Kidney epithelial cell (primary cell): ENCODE data around the gene DNAJB5. TPM values are rescaled to one million over a fixed set of nuclear protein-coding genes. Genes with fewer than 3 reads are reported as not detected.
"Not testable (repeated sequence)": the region's sequence is repeated elsewhere in the genome, so short reads cannot be mapped to it uniquely, and the experiment has no call there.

Source experiments
- DNase-seq: peaks from one replicate; pipeline ENCODE4 v3.0.0-alpha.2; 2010; ENCODE audit warnings: low read depth
- H3K27me3 ChIP-seq: 2 replicates; pipeline ENCODE4 v1.6.0; 2011; ENCODE audit warnings: low read length; ENCODE audit not compliant: control insufficient read depth, insufficient read depth
- H3K36me3 ChIP-seq: 2 replicates; pipeline ENCODE4 v1.5.1; 2011; ENCODE audit warnings: low read length; ENCODE audit not compliant: control insufficient read depth, insufficient read depth
- H3K4me3 ChIP-seq: 2 replicates; pipeline ENCODE4 v1.5.1; 2011; ENCODE audit warnings: low read depth, mild to moderate bottlenecking, control low read depth, low read length
- CTCF ChIP-seq: IDR thresholded peaks from 2 replicates; pipeline ENCODE4 v1.5.1; 2011; ENCODE audit warnings: mild to moderate bottlenecking, moderate library complexity, low read length, control low read depth, inconsistent platforms; ENCODE audit not compliant: insufficient read depth, poor library complexity, severe bottlenecking
- total RNA-seq: library from RNA; depleted of rRNA; stranded (reverse); fragments of >200 nt; gene quantifications from 2 replicates; pipeline ENCODE4 v1.2.3, GENCODE V29; 2015

The DNAJB5 gene
- total RNA-seq, result 24.8 and 25.5 TPM in 2 replicates

GRCh38 chr9:34989003-34989945, at the start of gene DNAJB5:
TSS of gene DNAJB5 (plus strand) at chr9:34989745. CDS start at chr9:34990631, 886 bp downstream.
- no peaks in the 10 kb centered on the region for H3K36me3 ChIP-seq
- no peaks in the 10 kb centered on the region for H3K27me3 ChIP-seq
- no peak for TF ChIP-seq CTCF
- peak within 1 kb of the TSS; percentile 81 for H3K4me3 ChIP-seq
- peak; percentile 99 for DNase-seq

- H3K36me3 ChIP-seq, H3K4me3 ChIP-seq, DNase-seq, H3K27me3 ChIP-seq: not testable (repeated sequence)
Measured at GRCh38 chr9:34939989-34940388, 49.6 kb upstream of the DNAJB5 start.

GRCh38 chr9:34948451-34948850, 41.1 kb upstream of the DNAJB5 start:
- no peak for TF ChIP-seq CTCF
- Histone ChIP-seq H3K27me3 (peaks cover 2% of the 10 kb centered on the region), H3K4me3 (no peak overlapping the region), H3K36me3 (no peaks in the 10 kb centered on the region)
- no peak for DNase-seq

- Histone ChIP-seq H3K4me3 (no peak overlapping the region), H3K27me3 (peaks cover 20% of the 10 kb centered on the region), H3K36me3 (no peaks in the 10 kb centered on the region)
- TF ChIP-seq CTCF, result no peak
- no peak for DNase-seq
Measured at GRCh38 chr9:34954225-34954624, 35.3 kb upstream of the DNAJB5 start.

- H3K36me3 ChIP-seq, H3K4me3 ChIP-seq, DNase-seq: not testable (repeated sequence)
- peaks cover 35% of the 10 kb centered on the region for H3K27me3 ChIP-seq
Measured at GRCh38 chr9:34956066-34956465, 33.5 kb upstream of the DNAJB5 start.

GRCh38 chr9:34956648-34957047, 32.9 kb upstream of the DNAJB5 start:
- Histone ChIP-seq H3K27me3 (peaks cover 33% of the 10 kb centered on the region), H3K36me3 (no peaks in the 10 kb centered on the region), H3K4me3 (no peak overlapping the region)
- TF ChIP-seq CTCF, result no peak
- DNase-seq, result no peak
